ENCODE results near the gene SBK2. TPM values are rescaled to one million over a fixed set of nuclear protein-coding genes. Genes with fewer than 3 reads are reported as not detected.

Gene SBK2
- total RNA-seq, 8 experiments from 2014 or later, result 0.18 TPM; not detected in 7

DNA sequence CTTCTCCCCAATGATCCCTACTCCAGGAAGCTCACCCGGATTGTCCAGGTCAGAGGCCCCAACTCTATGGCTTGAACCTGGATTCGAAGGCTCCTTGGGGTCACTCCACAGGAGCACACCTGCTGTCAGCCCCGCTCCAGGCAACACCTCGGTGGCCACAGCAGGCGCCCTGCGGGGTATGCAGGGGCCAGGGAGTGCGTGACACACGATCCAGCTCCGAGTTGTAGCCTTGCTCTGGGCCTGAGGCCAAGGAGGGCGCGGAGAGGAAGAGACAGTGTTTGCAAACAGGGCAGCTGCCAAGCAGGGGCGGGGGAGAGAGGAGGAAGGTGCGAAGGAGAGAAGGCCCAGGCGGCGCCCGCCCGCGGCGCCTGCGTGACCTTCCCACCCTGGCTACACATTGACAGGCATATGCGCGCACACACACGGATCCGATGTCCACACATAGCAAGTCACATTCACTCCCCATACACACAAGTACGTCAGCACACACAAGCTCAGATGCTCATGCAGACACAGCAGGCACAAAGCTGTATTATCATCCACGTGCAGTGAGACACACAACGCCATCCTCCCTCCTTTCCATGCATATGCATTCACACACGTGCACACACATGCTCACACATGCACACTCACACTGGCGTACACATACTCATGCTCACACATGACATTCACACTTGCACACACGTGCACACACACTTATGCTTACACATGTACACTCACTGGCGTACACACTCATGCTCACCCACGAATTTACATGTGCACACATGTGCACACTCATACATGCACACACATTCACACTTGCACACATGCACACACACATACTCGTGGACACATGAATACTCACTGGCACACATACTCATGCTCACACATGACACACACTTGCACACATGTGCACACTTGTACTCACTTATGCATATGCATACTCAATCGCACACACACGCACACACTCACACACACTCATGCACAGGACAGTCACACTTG, 10.4 kb downstream of the SBK2 start:
- Histone ChIP-seq H3K27ac (peak overlapping the region; percentile 40 to 64), H3K4me1 (replicated peaks in 1 of 2) (peaks cover 16 to 27% of the 10 kb centered on the region in 2 donors), H3K4me3 (no peak overlapping the region)
- WGBS, 10 experiments, result 25 to 100% (median 74%) methylated on average over 3 to 9 of the region's 35 CpGs; no CpG with 5 or more reads in 2 of the 10 experiments
- ATAC-seq (replicated peaks in 6 of 8), result peak; percentile 51 to 97 (median 75)
- in situ Hi-C loops (cut with MboI; ENCODE audit: low pct_unique_long_range_greater_than_20kb in 2 of 9, low sequenced_read_pairs in 9 of 9, unreplicated experiment in 9 of 9), result no loop called here

GRCh38 chr19:55525289-55526101, 11.4 kb downstream of the SBK2 start:
- in situ Hi-C loops (cut with MboI; ENCODE audit: low pct_unique_long_range_greater_than_20kb in 2 of 9, low sequenced_read_pairs in 9 of 9, unreplicated experiment in 9 of 9), result no loop called here
- Histone ChIP-seq H3K4me3 (no peak overlapping the region), H3K27ac (peak overlapping the region in 1 of 2 donors; percentile 31), H3K4me1 (replicated peaks in 1 of 2) (peaks cover 20 to 27% of the 10 kb centered on the region in 2 donors)
- peak in 1 of 8 experiments; percentile 10 for ATAC-seq (replicated peaks in 6 of 8)
- WGBS, 10 experiments, result 25 to 100% (median 59%) methylated on average over 1 to 8 of the region's 29 CpGs; no CpG with 5 or more reads in 3 of the 10 experiments

- in situ Hi-C loops (cut with MboI; ENCODE audit: low pct_unique_long_range_greater_than_20kb in 2 of 9, low sequenced_read_pairs in 9 of 9, unreplicated experiment in 9 of 9), result no loop called here
- Histone ChIP-seq H3K27ac (no peak overlapping the region), H3K4me1 (replicated peaks in 1 of 2) (peaks cover 11 to 12% of the 10 kb centered on the region in 2 donors), H3K4me3 (no peak overlapping the region)
- no peak for ATAC-seq (replicated peaks in 6 of 8)
- 20 to 100% (median 77%) methylated on average over 1 to 7 of the region's 14 CpGs; no CpG with 5 or more reads in 2 of the 10 experiments for WGBS, 10 experiments
These were observed 16.1 kb downstream of the SBK2 start for GRCh38 chr19:55520691-55521292.

GRCh38 chr19:55519451-55520311, 17.3 kb downstream of the SBK2 start:
- 32 to 100% (median 78%) methylated on average over 2 to 9 of the region's 10 CpGs; no CpG with 5 or more reads in 1 of the 10 experiments for WGBS, 10 experiments
- in situ Hi-C loops (cut with MboI; ENCODE audit: low pct_unique_long_range_greater_than_20kb in 2 of 9, low sequenced_read_pairs in 9 of 9, unreplicated experiment in 9 of 9), result loop anchor here in 3 of 9 experiments (10.0 kb wide), 2 partner anchors 85 to 105 kb away; partner anchors contain the start of genes ZNF784 (in 2 of the 3), ZNF524 (in 1 of the 3) and ZNF865 (in 1 of the 3)
- peak in 4 of 8 experiments; percentile 9 to 69 (median 38) for ATAC-seq (replicated peaks in 6 of 8)

GRCh38 chr19:55516878-55517620, 19.9 kb downstream of the SBK2 start:
- Histone ChIP-seq H3K27ac (peak overlapping the region; percentile 32 to 66), H3K4me3 (peak overlapping the region; percentile 18 to 33 (median 28)), H3K4me1 (replicated peaks in 1 of 2) (peaks cover 4% of the 10 kb centered on the region in 2 donors)
- in situ Hi-C loops (cut with MboI; ENCODE audit: low pct_unique_long_range_greater_than_20kb in 2 of 9, low sequenced_read_pairs in 9 of 9, unreplicated experiment in 9 of 9), result loop anchor here in 3 of 9 experiments (10.0 kb wide), 2 partner anchors 88 to 108 kb away; partner anchors contain the start of genes ZNF784 (in 2 of the 3), ZNF524 (in 1 of the 3) and ZNF865 (in 1 of the 3)
- peak; percentile 95 to 99 (median 98) for ATAC-seq (replicated peaks in 6 of 8)
- WGBS, 10 experiments, result 0% methylated on average over 3 of the region's 61 CpGs; no CpG with 5 or more reads in 9 of the 10 experiments

More at GRCh38 chr19:55519451-55520311, 17.3 kb downstream of the SBK2 start:
- Histone ChIP-seq H3K4me1 (replicated peaks in 1 of 2) (peaks cover 4% of the 10 kb centered on the region in 2 donors), H3K27ac (no peak overlapping the region), H3K4me3 (no peak overlapping the region)

DNA sequence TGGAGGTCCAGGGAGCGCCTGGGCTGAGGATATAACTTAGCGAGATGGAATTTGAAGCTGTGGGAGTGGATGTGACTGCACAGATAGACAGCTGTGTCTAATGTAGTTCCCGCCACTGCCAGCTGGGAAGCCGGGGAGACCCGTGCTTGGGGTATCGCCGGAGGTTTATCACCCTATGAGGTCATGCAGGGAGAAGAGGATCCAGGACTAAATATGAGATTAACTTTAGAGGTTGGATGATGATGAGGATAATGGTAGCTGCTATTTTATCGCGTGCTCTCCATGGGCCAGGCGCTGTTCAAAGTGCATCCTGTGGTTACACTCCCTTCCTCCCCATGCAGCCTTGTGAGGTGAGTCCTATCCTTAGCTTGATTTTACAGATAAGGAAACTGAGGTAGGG, 28.8 kb downstream of the SBK2 start:
- H3K4me3 ChIP-seq, result no peak overlapping the region
- H3K27ac ChIP-seq, result no peak overlapping the region
- H3K4me1 ChIP-seq (replicated peaks in 1 of 2), result no peaks in the 10 kb centered on the region
- ATAC-seq (replicated peaks in 6 of 8), result no peak
- in situ Hi-C loops (cut with MboI; ENCODE audit: low pct_unique_long_range_greater_than_20kb in 2 of 9, low sequenced_read_pairs in 9 of 9, unreplicated experiment in 9 of 9), result no loop called here
- whole genome bisulfite sequencing, 10 experiments, result 49 to 100% (median 80%) methylated on average over 1 to 6 of the region's 10 CpGs; no CpG with 5 or more reads in 3 of the 10 experiments

GRCh38 chr19:55504981-55505380, 32.0 kb downstream of the SBK2 start:
- Histone ChIP-seq H3K4me3 (no peak overlapping the region), H3K27ac (no peak overlapping the region), H3K4me1 (replicated peaks in 1 of 2) (no peaks in the 10 kb centered on the region)
- in situ Hi-C loops (cut with MboI; ENCODE audit: low pct_unique_long_range_greater_than_20kb in 2 of 9, low sequenced_read_pairs in 9 of 9, unreplicated experiment in 9 of 9), result no loop called here
- 50 to 92% (median 76%) methylated on average over 2 to 11 of the region's 11 CpGs for WGBS, 10 experiments
- ATAC-seq (replicated peaks in 6 of 8), result no peak

DNA sequence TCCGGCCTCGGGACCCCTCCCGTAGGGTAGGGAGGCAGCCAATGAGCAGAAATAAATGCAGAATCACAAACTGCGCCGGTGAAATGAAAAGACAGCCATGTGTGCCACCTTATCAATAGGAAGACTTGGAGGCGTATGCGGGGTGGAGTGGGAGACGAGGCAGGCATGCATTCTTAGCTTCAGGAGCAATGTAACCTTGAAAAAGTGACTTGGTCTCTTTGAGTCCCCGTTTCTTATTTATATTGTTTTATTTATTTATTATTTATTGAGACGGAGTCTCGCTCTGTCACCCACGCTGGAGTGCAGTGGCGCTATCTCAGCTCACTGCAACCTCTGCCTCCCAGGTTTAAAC, 32.7 kb downstream of the SBK2 start:
- ATAC-seq (replicated peaks in 6 of 8), result no peak
- Histone ChIP-seq H3K27ac (peak overlapping the region in 1 of 2 donors; percentile 75), H3K4me1 (replicated peaks in 1 of 2) (no peaks in the 10 kb centered on the region), H3K4me3 (peak overlapping the region in 4 of 5 donors; percentile 29 to 37 (median 34))
- in situ Hi-C loops (cut with MboI; ENCODE audit: low pct_unique_long_range_greater_than_20kb in 2 of 9, low sequenced_read_pairs in 9 of 9, unreplicated experiment in 9 of 9), result no loop called here
- 32 to 100% (median 41%) methylated on average over 1 to 13 of the region's 13 CpGs; no CpG with 5 or more reads in 1 of the 10 experiments for WGBS, 10 experiments

GRCh38 chr19:55503502-55504251, 33.3 kb downstream of the SBK2 start:
- in situ Hi-C loops (cut with MboI; ENCODE audit: low pct_unique_long_range_greater_than_20kb in 2 of 9, low sequenced_read_pairs in 9 of 9, unreplicated experiment in 9 of 9), result no loop called here
- peak overlapping the region; percentile 47 to 75 for H3K27ac ChIP-seq
- peak overlapping the region; percentile 29 to 37 (median 32) for H3K4me3 ChIP-seq
- no peaks in the 10 kb centered on the region for H3K4me1 ChIP-seq (replicated peaks in 1 of 2)
- ATAC-seq (replicated peaks in 6 of 8), result peak; percentile 96 to 99 (median 98)
- whole genome bisulfite sequencing, 10 experiments, result 0 to 92% (median 17%) methylated on average over 1 to 24 of the region's 64 CpGs; no CpG with 5 or more reads in 1 of the 10 experiments

DNA sequence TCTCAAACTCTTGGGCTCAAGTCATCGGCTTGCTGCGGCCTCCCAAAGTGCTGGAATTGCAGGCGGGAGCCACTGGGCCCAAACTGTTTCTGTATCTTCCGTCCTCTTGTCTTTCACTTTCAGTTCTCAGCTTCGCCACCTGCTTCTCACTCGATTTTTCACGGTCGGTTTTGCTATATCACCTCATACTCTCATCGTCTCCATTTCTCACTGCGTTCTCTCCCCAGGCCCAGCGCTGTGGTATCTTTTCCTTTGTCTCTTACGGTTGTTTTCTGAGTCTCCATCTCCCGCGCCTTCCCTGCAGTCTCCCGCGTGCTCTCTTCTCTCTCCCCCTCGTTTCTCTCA, 33.8 kb downstream of the SBK2 start:
- ATAC-seq (replicated peaks in 6 of 8), result no peak
- no peak overlapping the region for H3K27ac ChIP-seq
- H3K4me1 ChIP-seq (replicated peaks in 1 of 2), result no peaks in the 10 kb centered on the region
- 85 to 100% (median 93%) methylated on average over 1 to 17 of the region's 17 CpGs for WGBS, 10 experiments
- H3K4me3 ChIP-seq, result no peak overlapping the region
- in situ Hi-C loops (cut with MboI; ENCODE audit: low pct_unique_long_range_greater_than_20kb in 2 of 9, low sequenced_read_pairs in 9 of 9, unreplicated experiment in 9 of 9), result no loop called here
